GM12874 (cell line): ENCODE data around the gene ARHGEF2.

Experiments
- TF ChIP-seq, protein P1 (sequence below): IDR thresholded peaks from 2 replicates; pipeline ENCODE4 v1.5.1; 2011; ENCODE audit warnings: low read depth, mild to moderate bottlenecking, control low read depth, low read length, moderate library complexity; ENCODE audit not compliant: insufficient read depth

Gene ARHGEF2

DNA sequence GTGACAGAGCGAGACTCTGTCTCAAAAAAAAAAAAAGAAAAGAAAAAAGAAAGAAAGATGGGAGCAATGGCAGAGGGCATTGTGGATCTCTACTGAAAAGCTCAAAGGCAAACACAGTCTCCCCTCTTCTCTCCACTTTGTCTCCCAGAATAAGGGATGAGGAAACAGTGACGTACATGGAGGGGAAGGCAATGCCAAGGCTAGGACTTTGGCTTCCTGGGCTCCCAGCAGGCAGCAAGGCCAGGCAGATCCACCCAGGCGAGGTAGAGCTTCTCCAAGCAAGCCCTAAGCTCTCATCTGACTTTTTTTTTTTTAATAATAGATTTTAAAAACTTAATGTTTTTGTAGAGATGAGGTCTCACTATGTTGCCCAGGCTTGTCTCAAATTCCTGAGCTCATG lies 4.6 kb downstream of the ARHGEF2 start:
- TF ChIP-seq, protein P1, sequence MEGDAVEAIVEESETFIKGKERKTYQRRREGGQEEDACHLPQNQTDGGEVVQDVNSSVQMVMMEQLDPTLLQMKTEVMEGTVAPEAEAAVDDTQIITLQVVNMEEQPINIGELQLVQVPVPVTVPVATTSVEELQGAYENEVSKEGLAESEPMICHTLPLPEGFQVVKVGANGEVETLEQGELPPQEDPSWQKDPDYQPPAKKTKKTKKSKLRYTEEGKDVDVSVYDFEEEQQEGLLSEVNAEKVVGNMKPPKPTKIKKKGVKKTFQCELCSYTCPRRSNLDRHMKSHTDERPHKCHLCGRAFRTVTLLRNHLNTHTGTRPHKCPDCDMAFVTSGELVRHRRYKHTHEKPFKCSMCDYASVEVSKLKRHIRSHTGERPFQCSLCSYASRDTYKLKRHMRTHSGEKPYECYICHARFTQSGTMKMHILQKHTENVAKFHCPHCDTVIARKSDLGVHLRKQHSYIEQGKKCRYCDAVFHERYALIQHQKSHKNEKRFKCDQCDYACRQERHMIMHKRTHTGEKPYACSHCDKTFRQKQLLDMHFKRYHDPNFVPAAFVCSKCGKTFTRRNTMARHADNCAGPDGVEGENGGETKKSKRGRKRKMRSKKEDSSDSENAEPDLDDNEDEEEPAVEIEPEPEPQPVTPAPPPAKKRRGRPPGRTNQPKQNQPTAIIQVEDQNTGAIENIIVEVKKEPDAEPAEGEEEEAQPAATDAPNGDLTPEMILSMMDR: no peak

DNA sequence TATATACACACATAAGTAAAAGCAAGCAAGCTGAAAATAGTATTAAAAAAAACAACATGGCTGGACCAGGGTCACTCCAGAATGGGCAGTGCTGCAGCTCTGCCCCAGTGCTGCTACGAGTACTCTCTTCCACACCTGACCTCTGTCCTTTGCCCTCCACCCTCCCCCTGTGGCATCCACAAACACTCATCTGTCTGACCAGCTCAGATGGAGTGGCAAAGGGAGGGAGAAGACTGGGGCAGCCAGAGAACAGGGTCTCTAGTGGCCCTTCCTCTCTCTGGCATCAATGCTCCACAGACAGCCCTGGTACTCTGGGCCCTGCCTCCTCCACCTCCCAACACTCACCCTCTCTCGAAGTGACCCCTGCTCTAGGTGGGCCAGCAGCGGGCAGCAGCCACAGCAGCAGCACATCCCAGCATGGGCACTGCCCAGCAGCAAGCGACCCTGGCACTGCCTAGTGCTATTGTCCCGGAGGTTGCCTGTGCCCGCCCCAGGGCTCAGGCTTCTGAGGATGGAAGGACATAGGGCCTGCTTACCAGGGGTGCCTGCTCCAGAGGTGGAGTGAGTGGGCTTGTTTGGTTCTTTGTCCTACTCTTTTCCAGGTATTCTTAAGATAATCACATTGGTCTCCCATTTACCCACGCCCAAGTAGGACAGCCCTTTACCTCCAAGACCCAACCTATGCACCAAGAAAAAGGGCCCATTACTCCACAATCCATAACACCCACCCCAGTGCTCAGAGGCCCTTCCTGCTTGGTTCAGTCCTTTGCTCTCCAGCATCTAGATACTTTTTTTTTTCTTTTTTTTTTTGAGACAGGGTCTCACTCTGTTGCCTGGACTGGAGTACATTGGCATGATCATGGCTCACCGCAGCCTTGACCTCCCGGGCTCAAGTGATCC lies 6.2 kb downstream of the ARHGEF2 start:
- TF ChIP-seq, protein P1: no peak

DNA sequence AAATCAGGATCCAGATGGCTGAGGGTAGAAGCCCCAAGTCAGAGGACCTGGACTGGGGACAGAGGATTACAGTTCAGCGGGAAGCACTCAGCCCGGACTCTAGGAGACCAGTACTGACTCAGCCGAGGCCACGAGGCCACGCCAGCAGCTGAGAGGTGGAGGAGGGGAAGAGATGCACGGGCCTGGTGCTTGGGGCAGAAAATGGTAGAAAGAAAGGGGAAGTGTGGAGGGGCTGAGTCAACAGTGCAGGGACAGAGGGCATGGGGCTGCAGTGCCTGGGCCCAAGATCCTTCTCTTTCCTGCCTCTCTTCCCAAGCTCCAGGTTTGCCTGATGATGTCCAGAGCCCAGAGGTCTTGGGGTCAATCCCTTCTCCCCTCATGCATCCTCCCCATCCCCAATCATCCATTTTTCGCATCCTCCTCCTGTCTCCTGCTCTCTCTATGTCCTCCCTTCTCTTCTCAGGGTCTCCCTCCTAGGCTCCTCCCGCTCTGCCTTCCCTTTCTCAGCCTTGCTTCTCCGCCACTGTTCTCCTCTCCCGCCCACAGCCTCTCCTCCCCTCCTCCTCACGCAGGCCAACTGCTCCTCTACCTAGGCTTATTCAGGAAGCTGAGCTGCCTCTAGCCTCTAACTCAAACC lies 7.7 kb downstream of the ARHGEF2 start:
- TF ChIP-seq, protein P1: no peak

- TF ChIP-seq, protein P1: no peak
These were observed 9.0 kb downstream of the ARHGEF2 start for GRCh38 chr1:155969377-155969791.

DNA sequence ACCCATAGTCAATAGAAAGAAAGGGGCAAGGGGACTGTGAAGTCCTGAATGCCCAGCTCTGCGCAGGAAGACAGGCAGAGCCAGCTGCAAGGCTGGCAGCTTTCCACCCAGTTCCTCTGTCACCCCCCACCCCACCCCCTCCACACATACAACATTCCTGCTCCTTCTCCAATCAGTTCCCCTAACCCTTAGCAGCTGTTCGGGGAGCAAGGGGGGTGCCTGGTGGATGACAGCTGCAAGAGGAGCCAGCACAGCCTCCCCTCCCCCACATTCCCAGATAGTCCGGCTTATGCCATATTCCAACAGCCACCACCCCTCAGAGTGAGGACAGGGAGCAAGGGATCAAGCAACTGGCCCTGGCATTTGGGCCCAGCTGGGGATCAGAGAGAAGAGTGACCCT lies 9.7 kb downstream of the ARHGEF2 start:
- TF ChIP-seq, protein P1: no peak

DNA sequence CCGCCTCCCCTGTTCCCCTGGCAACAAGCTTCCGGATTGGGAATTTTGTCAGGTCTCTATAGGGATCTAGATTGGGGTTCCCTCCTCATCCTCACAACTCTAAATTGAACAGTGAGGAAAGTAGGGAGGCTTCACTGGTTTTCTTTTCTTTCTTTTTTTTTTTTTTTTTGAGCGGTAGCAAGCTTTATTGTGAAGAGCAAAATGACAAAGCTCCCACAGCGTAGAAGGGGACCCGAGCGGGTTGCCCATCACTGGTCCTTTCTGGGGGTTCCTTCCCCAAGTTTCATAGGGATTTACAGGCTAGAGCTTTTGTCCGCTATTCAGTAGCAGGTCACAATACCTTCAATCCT lies 10.3 kb downstream of the ARHGEF2 start:
- TF ChIP-seq, protein P1: no peak

DNA sequence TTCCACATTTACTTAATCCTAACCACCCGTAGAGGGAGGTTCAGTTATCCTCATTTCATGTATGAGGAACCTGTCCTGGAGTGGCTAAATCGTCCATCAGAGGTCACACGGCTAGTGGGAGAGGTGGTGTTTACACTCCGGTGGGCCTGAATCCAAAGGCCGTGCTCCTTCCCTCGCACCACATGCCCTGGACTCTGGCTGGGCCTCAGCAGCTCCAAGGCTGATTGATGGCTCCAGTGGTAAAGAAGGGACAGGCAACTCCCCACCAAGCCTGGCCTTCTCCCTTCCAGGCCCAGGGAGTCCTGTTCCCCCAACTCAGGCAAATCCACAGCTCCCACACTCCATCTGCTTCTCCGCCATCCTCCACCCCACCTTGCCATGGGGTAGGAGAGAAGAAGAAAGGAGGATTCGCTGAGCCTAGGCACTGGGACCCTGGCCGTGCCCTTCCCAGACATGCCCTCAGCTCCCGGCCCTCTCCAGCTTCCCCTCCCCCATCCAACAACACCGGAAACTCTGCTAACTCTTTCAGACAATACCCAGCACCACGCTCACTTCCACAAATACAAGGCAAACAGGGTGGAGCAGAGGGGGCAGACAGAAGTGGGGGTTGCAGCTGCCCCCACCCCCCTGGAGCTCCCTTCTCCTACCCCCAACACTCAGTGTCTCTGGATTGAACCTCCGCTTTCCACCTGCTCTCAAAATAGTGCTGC lies 10.9 kb downstream of the ARHGEF2 start:
- TF ChIP-seq, protein P1: no peak
